ENCODE results near the gene NAT16. TPM values are rescaled to one million over a fixed set of nuclear protein-coding genes. Genes with fewer than 3 reads are reported as not detected.
A peak's percentile ranks its signal among the peaks of the same experiment; 100 is the strongest.

The NAT16 gene
- total RNA-seq, 2 experiments from 2014 or later = not detected

DNA sequence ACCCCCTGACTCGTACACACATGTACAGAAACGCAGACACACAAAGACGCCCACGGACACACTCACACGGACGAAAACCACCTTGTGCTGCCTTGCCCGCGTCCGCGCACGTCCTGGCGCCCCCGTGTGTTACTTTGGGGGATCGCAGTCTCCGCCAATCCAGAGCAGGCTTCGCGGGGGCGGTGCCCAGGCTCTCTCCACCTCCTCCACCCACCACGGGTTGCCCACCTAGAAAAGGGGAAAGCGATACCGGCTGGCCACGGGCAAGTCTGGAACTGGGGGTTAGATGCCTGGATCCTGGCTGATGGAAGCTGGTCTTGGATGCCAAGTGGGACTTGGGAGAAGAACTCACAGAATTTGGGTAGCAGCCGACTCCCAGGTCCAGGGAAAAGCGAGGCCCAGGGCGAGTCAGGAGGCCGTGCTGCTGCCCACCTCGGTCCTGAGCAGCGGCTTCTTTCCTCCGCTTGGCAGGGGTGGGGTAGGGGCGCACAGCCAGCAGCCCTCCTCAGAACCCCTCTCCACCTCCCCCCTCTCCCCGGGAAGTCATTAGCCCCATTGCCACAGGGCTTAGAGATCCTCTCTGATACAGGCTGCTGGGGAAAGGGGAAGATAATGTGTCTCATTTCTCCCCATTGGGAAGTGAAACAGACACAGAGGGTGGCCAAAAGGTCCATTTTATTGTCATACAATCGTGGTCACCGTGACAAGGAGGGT, 10.1 kb downstream of the NAT16 start:
- POLR2A ChIA-PET = no interaction called here
- Mint-ChIP-seq H3K4me3 (peak overlapping the region; percentile 14), H3K9me3 (no peaks in the 10 kb centered on the region), H3K4me1 (ENCODE audit: low read depth) (peaks cover 77% of the 10 kb centered on the region), H3K27ac (no peak overlapping the region), H3K36me3 (no peaks in the 10 kb centered on the region), H3K27me3 (peaks cover 80% of the 10 kb centered on the region)
- CTCF ChIA-PET = interaction anchor here (1.0 to 2.8 kb wide), 6 partner anchors 22 to 275 kb away, joined by 3 to 24 read pairs (median 4); partner anchors contain the start of genes ACHE and MOGAT3
- DNase-seq = peak; percentile 87
- intact Hi-C loops (cut with micrococcal nuclease) = loop anchor here (2.0 to 5.0 kb wide), 2 partner anchors 25 to 283 kb away; partner anchors contain the start of gene UFSP1

DNA sequence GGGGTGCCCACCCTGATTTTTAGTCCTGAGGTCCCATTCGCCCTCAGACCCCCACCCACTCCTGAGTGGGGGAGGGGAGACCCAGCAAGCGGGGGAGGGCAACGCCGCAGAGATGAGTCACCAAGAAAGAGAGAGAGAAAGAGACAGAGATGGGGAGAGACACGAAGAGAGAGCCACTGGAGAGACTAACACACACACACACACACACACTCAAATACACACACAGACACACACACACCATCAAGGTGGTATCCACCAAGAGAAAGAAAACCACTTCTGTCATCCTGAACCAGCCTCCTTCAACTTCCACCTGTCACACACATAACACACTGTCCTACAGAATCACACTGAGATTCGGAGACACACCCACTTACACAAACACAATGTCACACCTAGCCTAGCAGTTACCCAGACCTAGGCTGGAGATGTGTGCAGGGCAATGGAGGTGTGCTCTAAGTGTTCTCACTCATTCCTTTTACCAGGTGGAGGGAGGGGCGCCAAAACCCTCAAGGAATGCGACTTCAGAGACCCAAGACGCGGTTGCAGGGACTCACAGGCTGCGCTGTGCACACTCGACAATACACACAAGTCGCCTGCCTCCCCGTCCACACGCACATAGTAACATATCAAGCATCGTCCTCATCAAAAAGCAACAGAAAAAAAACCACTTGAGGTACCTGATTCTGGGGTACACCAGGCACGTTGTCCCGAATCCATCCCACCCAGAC, 10.8 kb downstream of the NAT16 start:
- Mint-ChIP-seq H3K27ac (no peak overlapping the region), H3K36me3 (no peaks in the 10 kb centered on the region), H3K9me3 (no peaks in the 10 kb centered on the region), H3K4me1 (ENCODE audit: low read depth) (peaks cover 77% of the 10 kb centered on the region), H3K4me3 (peak overlapping the region; percentile 14), H3K27me3 (peaks cover 82% of the 10 kb centered on the region)
- ChIA-PET POLR2A (no interaction called here), CTCF (interaction anchor here (1.0 to 2.8 kb wide), 7 partner anchors 8 to 113 kb away, joined by 3 to 18 read pairs (median 4); no protein-coding TSS in a partner anchor)
- intact Hi-C loops (cut with micrococcal nuclease) = no loop called here
- no peak for DNase-seq

DNA sequence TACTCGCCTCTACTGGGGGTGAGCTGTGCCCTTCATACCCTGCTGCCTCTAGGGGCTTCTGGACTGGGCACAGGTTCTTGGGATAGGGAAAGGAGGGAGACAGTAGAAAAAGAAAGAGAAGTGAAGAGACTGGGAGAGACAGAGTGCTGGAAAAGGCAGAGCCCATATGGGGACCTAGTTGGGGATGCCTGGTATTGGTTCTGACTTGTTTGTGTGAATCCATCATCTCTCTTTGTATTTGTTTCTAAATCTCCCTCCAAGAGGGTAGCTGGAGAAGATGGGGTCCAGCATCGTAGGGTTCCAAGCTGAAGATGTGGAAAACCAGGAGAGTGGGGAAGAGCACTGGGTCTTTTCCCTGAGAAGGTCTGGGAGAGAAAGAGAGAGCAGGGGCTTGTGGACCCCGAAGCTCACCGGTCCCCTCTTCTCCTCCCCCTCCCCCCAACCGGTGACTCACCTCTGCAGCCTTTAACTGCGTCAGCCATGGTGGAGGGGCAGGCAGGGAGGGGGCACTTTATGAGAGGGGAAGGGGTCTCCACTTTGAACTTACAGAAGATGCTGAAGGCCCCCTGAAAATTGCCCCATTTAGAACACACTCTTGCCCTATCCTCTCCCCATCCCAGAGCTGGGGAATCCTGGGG, 11.6 kb downstream of the NAT16 start:
- DNase-seq = no peak
- Mint-ChIP-seq H3K27ac (peak overlapping the region; percentile 15), H3K27me3 (peaks cover 76% of the 10 kb centered on the region), H3K4me1 (ENCODE audit: low read depth) (peaks cover 72% of the 10 kb centered on the region), H3K36me3 (no peaks in the 10 kb centered on the region), H3K9me3 (no peaks in the 10 kb centered on the region), H3K4me3 (no peak overlapping the region)
- POLR2A ChIA-PET = no interaction called here
- intact Hi-C loops (cut with micrococcal nuclease) = no loop called here
- CTCF ChIA-PET = interaction anchor here (0.7 to 1.5 kb wide), 7 partner anchors 9 to 84 kb away, joined by 3 to 9 read pairs (median 4); partner anchors contain the start of gene TRIM56

DNA sequence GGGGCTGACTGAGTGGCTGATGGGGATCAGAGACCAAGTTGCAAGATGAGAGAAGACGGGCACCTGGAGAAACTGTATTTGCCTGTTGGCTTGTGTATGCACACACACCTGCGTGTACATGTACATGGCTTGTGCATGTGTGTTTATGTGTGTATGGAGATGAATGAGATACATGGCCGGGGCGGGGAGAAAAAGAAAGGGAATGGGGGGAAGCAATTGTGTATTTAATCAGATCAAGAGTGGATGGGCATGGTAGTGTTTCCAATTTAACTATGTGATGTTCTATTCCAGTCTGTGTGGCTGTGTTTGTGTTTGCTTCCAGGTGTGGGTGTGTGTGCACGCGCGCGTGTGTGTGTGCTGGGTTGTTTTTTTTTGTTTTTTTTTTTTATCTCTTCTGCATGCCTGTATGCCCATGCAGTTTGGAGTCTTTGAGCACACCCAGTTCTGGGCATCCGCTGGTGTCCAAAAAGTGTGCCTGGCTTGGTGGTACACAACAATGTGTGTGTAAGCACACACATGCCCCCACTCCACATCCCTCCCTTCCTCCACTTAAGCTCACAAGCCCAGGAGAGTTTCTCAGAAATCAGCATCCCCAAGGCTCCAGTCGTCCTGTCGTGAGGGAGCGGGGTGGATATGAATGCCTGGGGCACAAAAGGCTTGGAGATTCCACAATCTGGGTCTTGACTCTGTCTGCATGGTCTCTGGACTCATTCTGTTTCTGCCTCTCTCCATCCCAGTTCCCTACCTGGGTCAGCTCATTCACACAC, 12.3 kb downstream of the NAT16 start:
- H3K9me3 Mint-ChIP-seq = no peaks in the 10 kb centered on the region
- peaks cover 70% of the 10 kb centered on the region for H3K4me1 Mint-ChIP-seq (ENCODE audit: low read depth)
- POLR2A ChIA-PET = no interaction called here
- H3K27ac Mint-ChIP-seq = no peak overlapping the region
- intact Hi-C loops (cut with micrococcal nuclease) = no loop called here
- H3K4me3 Mint-ChIP-seq = no peak overlapping the region
- H3K36me3 Mint-ChIP-seq = no peaks in the 10 kb centered on the region
- H3K27me3 Mint-ChIP-seq = peaks cover 73% of the 10 kb centered on the region
- CTCF ChIA-PET = interaction anchor here (0.7 to 1.5 kb wide), 7 partner anchors 9 to 83 kb away, joined by 3 to 9 read pairs (median 4); partner anchors contain the start of gene TRIM56
- DNase-seq = no peak

DNA sequence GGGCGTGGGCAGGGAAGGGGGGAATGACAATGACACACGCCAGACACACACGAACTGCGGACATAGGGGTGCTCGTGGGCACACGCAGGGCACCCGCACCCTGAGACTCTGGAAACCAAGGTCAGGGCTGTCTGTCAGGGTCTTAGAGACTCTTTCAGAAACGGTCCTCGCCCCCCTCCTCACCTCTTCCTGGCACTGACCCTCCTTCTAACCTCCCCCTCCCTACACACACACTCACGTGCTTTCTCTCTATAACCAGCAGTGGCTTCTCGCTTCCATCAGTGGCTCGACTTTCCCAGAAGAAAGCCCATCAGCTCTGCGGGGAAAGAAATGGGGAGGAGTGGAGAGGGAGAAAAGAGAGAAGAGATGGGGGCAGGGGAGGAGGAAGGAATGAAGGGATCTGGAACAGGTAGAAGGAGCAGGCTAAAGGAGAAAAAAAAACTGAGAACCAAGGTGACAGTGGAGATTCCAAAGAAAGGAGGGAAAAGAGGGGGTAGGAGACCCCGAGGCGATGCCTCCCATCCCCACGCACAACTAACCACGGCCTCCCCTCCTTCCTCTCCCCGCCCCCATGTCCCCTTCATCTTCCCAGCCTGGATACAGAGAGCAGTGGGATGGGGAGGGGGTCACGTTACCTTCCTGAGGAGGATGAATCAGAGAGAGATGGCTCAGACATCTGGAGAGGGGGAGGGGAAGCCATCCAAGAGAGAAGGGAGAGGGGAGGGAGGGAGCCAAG, 13.0 kb downstream of the NAT16 start:
- Mint-ChIP-seq H3K4me3 (no peak overlapping the region), H3K36me3 (peaks cover 1% of the 10 kb centered on the region), H3K27me3 (peaks cover 73% of the 10 kb centered on the region), H3K9me3 (no peaks in the 10 kb centered on the region), H3K4me1 (ENCODE audit: low read depth) (peaks cover 70% of the 10 kb centered on the region), H3K27ac (no peak overlapping the region)
- ChIA-PET CTCF (interaction anchor here (2.7 kb wide), 1 partner anchor 23 kb away, joined by 20 read pairs; no protein-coding TSS in a partner anchor), POLR2A (no interaction called here)
- intact Hi-C loops (cut with micrococcal nuclease) = no loop called here
- no peak for DNase-seq

DNA sequence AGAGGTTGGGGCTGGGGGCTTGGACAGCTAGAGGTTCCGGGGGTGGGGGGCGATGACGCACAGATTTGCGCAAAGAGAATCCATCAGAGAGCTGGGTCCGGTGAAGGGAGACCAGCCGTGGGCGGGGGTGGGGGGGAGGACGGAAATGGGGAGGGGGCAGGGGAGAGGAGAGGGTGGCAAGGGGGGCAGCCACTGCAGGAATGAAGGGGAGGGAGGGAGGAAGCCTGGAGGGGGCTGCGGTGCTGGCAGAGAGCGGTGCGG, 13.5 kb downstream of the NAT16 start:
- H3K36me3 Mint-ChIP-seq = peaks cover 2% of the 10 kb centered on the region
- no peak for DNase-seq
- CTCF ChIA-PET = interaction anchor here (2.0 to 2.7 kb wide), 2 partner anchors 22 to 51 kb away, joined by 6 to 20 read pairs; partner anchors contain the start of genes PLOD3 and ZNHIT1
- H3K27me3 Mint-ChIP-seq = peaks cover 68% of the 10 kb centered on the region
- H3K27ac Mint-ChIP-seq = no peak overlapping the region
- no peak overlapping the region for H3K4me3 Mint-ChIP-seq
- intact Hi-C loops (cut with micrococcal nuclease) = no loop called here
- POLR2A ChIA-PET = no interaction called here
- H3K9me3 Mint-ChIP-seq = no peaks in the 10 kb centered on the region
- peaks cover 65% of the 10 kb centered on the region for H3K4me1 Mint-ChIP-seq (ENCODE audit: low read depth)

DNA sequence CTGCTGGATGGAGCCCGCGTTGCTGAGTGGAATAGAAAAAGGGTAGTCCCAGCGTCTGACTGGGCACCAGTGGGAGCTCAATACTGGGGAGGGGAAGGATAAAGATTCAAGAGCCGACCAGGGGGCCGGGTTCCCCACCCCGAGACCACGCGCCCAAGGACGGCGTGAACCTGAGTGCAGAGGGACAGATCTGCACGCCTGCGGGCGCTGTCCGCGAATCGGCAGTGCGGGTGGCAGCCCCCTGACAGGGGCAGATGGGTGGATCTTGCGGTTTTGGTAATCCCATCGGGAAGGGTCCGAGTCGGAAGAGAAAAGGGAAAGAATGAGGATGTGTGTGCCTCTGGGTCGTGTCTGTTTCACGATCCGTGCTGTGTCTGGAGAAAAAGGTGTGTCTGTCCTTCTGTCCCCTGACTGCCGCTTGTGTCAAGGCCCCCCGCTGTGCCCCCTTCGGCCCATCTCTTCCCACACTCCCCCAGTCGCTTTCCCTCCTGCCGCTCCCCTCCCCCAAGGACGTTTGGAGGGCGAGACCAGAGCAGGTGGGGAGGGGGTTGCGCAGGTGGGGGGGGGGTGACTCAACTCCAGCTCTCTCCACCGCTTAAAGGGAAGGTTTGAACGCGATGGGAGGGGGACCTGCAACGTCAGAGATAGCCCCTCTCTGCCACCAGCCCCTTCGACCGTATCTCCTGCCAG, 14.0 kb downstream of the NAT16 start:
- ChIA-PET CTCF (interaction anchor here (1.0 to 2.7 kb wide), 6 partner anchors 9 to 52 kb away, joined by 3 to 20 read pairs (median 5); partner anchors contain the start of genes PLOD3 and ZNHIT1), POLR2A (interaction anchor here (1.1 to 2.0 kb wide), 4 partner anchors 8 to 276 kb away, joined by 3 to 6 read pairs (median 4); partner anchors contain the start of genes PLOD3, UFSP1 and ZNHIT1)
- peak overlapping the region; percentile 71 for H3K4me3 Mint-ChIP-seq
- no peak for DNase-seq
- H3K27me3 Mint-ChIP-seq = peaks cover 68% of the 10 kb centered on the region
- H3K4me1 Mint-ChIP-seq (ENCODE audit: low read depth) = peaks cover 60% of the 10 kb centered on the region
- no peaks in the 10 kb centered on the region for H3K9me3 Mint-ChIP-seq
- H3K36me3 Mint-ChIP-seq = peaks cover 7% of the 10 kb centered on the region
- intact Hi-C loops (cut with micrococcal nuclease) = loop anchor here (1.0 to 2.0 kb wide), 2 partner anchors 12 to 79 kb away; partner anchors contain the start of genes AP1S1 and FIS1
- no peak overlapping the region for H3K27ac Mint-ChIP-seq

DNA sequence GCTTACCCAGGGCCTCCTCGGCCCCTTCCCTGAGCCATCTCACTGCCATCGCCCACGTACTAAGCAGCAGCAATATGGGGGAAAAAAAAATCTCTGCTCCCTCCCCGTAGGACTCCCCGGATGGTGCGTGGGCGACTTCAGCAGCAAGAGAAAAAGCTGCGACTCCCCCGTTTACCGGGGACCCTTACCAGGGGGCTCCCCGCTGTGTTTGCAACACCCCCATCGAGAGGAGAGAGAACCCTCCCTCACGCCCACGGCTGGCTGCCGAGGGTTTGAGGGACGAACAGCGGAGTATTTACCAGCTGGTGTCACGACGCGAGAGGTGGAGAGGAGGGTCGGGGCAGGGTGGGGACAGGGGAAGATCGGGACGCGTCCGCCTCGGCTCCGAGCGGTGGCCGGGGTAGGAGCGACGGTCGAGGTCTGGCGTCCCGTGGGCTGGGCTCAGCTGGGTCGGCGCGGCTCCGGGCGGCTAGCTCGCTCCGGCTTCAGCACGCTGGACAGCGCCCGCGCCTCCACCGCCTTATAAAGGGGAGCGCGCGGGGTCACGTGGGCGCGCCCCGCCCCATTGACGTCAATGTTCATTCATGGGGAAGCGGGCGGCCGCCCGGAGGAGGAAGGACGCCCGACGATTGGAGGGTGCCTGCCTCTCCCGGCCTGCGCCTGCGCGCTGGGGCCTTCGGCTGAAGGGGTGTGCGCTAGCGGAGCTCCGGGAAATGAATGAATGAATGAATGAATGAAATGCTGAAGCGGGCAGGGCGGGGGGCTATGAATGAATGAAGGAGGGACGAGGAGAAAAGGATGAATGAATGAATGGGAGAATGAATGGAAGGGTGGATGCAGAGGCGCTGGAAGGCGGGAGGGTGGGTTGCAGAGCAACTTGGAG, 14.8 kb downstream of the NAT16 start, which contains the start of gene VGF:
TSS of gene VGF (minus strand) at position 495 of the 883 bp plus-strand sequence. CDS start 726 bp downstream, outside the sequence.
- peak; percentile 95 for DNase-seq
- peaks cover 53% of the 10 kb centered on the region for H3K4me1 Mint-ChIP-seq (ENCODE audit: low read depth)
- ChIA-PET CTCF (interaction anchor here (0.9 to 2.7 kb wide), 7 partner anchors 8 to 52 kb away, joined by 3 to 20 read pairs (median 4); partner anchors contain the start of genes PLOD3 and ZNHIT1), POLR2A (interaction anchor here (1.1 to 2.0 kb wide), 4 partner anchors 9 to 276 kb away, joined by 3 to 6 read pairs (median 4); partner anchors contain the start of genes PLOD3, UFSP1 and ZNHIT1)
- H3K27ac Mint-ChIP-seq = no peak within 1 kb of the TSS
- peaks cover 8% of the 10 kb centered on the region for H3K36me3 Mint-ChIP-seq
- H3K27me3 Mint-ChIP-seq = peaks cover 60% of the 10 kb centered on the region
- H3K9me3 Mint-ChIP-seq = no peaks in the 10 kb centered on the region
- H3K4me3 Mint-ChIP-seq = peak within 1 kb of the TSS; percentile 71
- intact Hi-C loops (cut with micrococcal nuclease) = loop anchor here (1.0 to 2.0 kb wide), 2 partner anchors 11 to 79 kb away; partner anchors contain the start of genes AP1S1 and FIS1

DNA sequence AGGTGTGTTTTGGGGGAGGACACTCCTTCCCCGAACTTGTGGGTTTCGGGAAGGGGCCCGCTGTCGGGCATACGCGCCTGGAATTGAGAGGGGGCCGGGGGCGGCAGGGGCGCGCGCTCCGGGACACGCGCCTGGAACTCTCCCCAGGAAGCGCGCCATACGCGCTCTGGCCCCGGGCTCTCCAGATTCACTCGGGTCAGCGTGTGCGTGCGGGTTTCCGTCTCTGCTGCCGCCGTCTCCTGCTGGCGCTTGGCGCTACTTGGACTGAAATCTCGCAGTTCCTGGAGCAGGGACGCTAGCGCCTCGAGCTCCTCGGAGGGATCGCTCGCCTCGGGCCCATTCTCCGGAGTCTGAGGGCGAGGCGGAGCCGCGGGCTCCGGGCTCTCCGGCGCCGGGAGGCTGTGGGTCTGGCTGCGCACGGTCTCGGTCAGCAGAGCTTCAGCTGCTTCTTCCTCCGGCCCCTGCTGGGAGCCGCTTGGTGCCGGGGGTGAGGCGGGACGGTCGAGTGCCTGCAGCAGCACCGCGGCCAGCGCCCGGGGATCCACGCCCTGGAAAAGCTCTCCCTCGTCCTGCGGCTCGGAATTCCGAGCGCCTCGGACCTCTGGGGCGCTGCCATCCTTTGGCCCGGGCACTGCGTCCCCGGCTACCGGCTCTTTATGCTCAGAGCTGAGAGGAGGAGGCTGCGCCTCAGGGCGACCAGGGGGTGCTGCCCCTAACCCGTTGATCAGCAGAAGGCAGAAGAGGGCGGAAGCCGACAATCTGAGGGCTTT, 15.8 kb downstream of the NAT16 start:
- no peaks in the 10 kb centered on the region for H3K9me3 Mint-ChIP-seq
- intact Hi-C loops (cut with micrococcal nuclease) = loop anchor here (2.0 kb wide), 1 partner anchor 81 kb away; the partner anchor contains the start of gene FIS1

More for the DNA sequence above, 15.8 kb downstream of the NAT16 start:
- no peak for DNase-seq
- peaks cover 53% of the 10 kb centered on the region for H3K27me3 Mint-ChIP-seq
- no peak overlapping the region for H3K4me3 Mint-ChIP-seq
- POLR2A ChIA-PET = interaction anchor here (2.0 kb wide), 1 partner anchor 53 kb away, joined by 6 read pairs; the partner anchor contains the start of genes PLOD3 and ZNHIT1
- CTCF ChIA-PET = interaction anchor here (1.8 to 2.7 kb wide), 3 partner anchors 20 to 53 kb away, joined by 6 to 20 read pairs (median 9); partner anchors contain the start of genes PLOD3 and ZNHIT1
- H3K36me3 Mint-ChIP-seq = peaks cover 19% of the 10 kb centered on the region
- H3K4me1 Mint-ChIP-seq (ENCODE audit: low read depth) = peaks cover 45% of the 10 kb centered on the region
- no peak overlapping the region for H3K27ac Mint-ChIP-seq

Measured in activated CD4-positive, alpha-beta memory T cell treated with anti-CD3 and anti-CD28 coated beads for 36 hours (primary cell).